ENCODE data around the gene CAMK2A. TPM values are rescaled to one million over a fixed set of nuclear protein-coding genes. Genes with fewer than 3 reads are reported as not detected.

The CAMK2A gene
- total RNA-seq, 1 experiment from 2014 or later = not detected

GRCh38 chr5:150175536-150175935, 114.0 kb downstream of the CAMK2A start:
- no peak overlapping the region for H3K27ac Mint-ChIP-seq (ENCODE audit: unreplicated experiment)
- intact Hi-C loops (cut with micrococcal nuclease; ENCODE audit: unreplicated experiment) = loop anchor here (1.0 to 5.0 kb wide), 3 partner anchors 14 to 45 kb away; no protein-coding TSS in a partner anchor
- H3K4me1 Mint-ChIP-seq (ENCODE audit: low read depth, unreplicated experiment) = peaks cover 19% of the 10 kb centered on the region
- Histone ChIP-seq H3K9me3 (no peaks in the 10 kb centered on the region), H3K36me3 (ENCODE audit: control insufficient read depth, insufficient read depth, low read length) (no peaks in the 10 kb centered on the region; the same call in 1 of the 2 replicates), H3K4me1 (peaks cover 5% of the 10 kb centered on the region; the same call in 1 of the 2 replicates), H3K4me3 (ENCODE audit: low read depth, low read length) (no peak overlapping the region), H3K27me3 (replicated peaks; ENCODE audit: control insufficient read depth, insufficient read depth, low read length) (no peaks in the 10 kb centered on the region)
- H3K4me3 Mint-ChIP-seq (ENCODE audit: unreplicated experiment) = no peak overlapping the region
- no peaks in the 10 kb centered on the region for H3K9me3 Mint-ChIP-seq (ENCODE audit: unreplicated experiment)
- H3K36me3 Mint-ChIP-seq (ENCODE audit: insufficient read depth, unreplicated experiment) = peaks cover 6% of the 10 kb centered on the region
- CTCF ChIA-PET = interaction anchor here (0.5 to 1.8 kb wide), 16 partner anchors 12 to 170 kb away, joined by 3 to 15 read pairs (median 3); no protein-coding TSS in a partner anchor
- POLR2A ChIA-PET = no interaction called here
- DNase-seq = peak; percentile 62 to 72
- BruUV-seq (replicated peaks) = no TSS peak
- peak; percentile 63 to 67 for TF ChIP-seq CTCF (IDR thresholded peaks at IDR 0.05; ENCODE audit: insufficient read depth in 1 of 2, low read depth in 1 of 2, low read length in 1 of 2, severe bottlenecking in 1 of 2, unreplicated experiment in 1 of 2)
- H3K27me3 Mint-ChIP-seq (ENCODE audit: insufficient read depth, unreplicated experiment) = no peaks in the 10 kb centered on the region

- H3K27me3 Mint-ChIP-seq (ENCODE audit: insufficient read depth, unreplicated experiment) = no peaks in the 10 kb centered on the region
These were observed 114.5 kb downstream of the CAMK2A start for GRCh38 chr5:150175076-150175475.

GRCh38 chr5:150174285-150174684, 115.3 kb downstream of the CAMK2A start:
- intact Hi-C loops (cut with micrococcal nuclease; ENCODE audit: unreplicated experiment) = no loop called here
- Mint-ChIP-seq H3K27me3 (ENCODE audit: insufficient read depth, unreplicated experiment) (no peaks in the 10 kb centered on the region), H3K4me1 (ENCODE audit: low read depth, unreplicated experiment) (peaks cover 19% of the 10 kb centered on the region), H3K9me3 (ENCODE audit: unreplicated experiment) (no peaks in the 10 kb centered on the region), H3K27ac (ENCODE audit: unreplicated experiment) (no peak overlapping the region), H3K36me3 (ENCODE audit: insufficient read depth, unreplicated experiment) (peaks cover 6% of the 10 kb centered on the region), H3K4me3 (ENCODE audit: unreplicated experiment) (no peak overlapping the region)
- no peaks in the 10 kb centered on the region; the same call in 1 of the 2 replicates for H3K36me3 ChIP-seq (ENCODE audit: control insufficient read depth, insufficient read depth, low read length)
- H3K9me3 ChIP-seq = no peaks in the 10 kb centered on the region
- H3K27me3 ChIP-seq (replicated peaks; ENCODE audit: control insufficient read depth, insufficient read depth, low read length) = no peaks in the 10 kb centered on the region
- POLR2A ChIA-PET = no interaction called here
- TF ChIP-seq CTCF (IDR thresholded peaks at IDR 0.05; ENCODE audit: insufficient read depth in 1 of 2, low read depth in 1 of 2, low read length in 1 of 2, severe bottlenecking in 1 of 2, unreplicated experiment in 1 of 2) = no peak
- H3K4me1 ChIP-seq = peaks cover 5% of the 10 kb centered on the region; the same call in 1 of the 2 replicates
- no peak for DNase-seq
- H3K4me3 ChIP-seq (ENCODE audit: low read depth, low read length) = no peak overlapping the region
- BruUV-seq (replicated peaks) = no TSS peak
- CTCF ChIA-PET = interaction anchor here (0.6 to 1.3 kb wide), 5 partner anchors 42 to 114 kb away, joined by 3 to 7 read pairs (median 3); no protein-coding TSS in a partner anchor

More at GRCh38 chr5:150175076-150175475, 114.5 kb downstream of the CAMK2A start:
- no peak for DNase-seq
- BruUV-seq (replicated peaks) = no TSS peak
- intact Hi-C loops (cut with micrococcal nuclease; ENCODE audit: unreplicated experiment) = loop anchor here (1.0 to 5.0 kb wide), 3 partner anchors 14 to 45 kb away; no protein-coding TSS in a partner anchor
- TF ChIP-seq CTCF (IDR thresholded peaks at IDR 0.05; ENCODE audit: insufficient read depth in 1 of 2, low read depth in 1 of 2, low read length in 1 of 2, severe bottlenecking in 1 of 2, unreplicated experiment in 1 of 2) = no peak
- Histone ChIP-seq H3K4me1 (peaks cover 5% of the 10 kb centered on the region; the same call in 1 of the 2 replicates), H3K27me3 (replicated peaks; ENCODE audit: control insufficient read depth, insufficient read depth, low read length) (no peaks in the 10 kb centered on the region), H3K9me3 (no peaks in the 10 kb centered on the region), H3K4me3 (ENCODE audit: low read depth, low read length) (no peak overlapping the region), H3K36me3 (ENCODE audit: control insufficient read depth, insufficient read depth, low read length) (no peaks in the 10 kb centered on the region; the same call in 1 of the 2 replicates)
- H3K27ac Mint-ChIP-seq (ENCODE audit: unreplicated experiment) = no peak overlapping the region
- peaks cover 19% of the 10 kb centered on the region for H3K4me1 Mint-ChIP-seq (ENCODE audit: low read depth, unreplicated experiment)
- H3K4me3 Mint-ChIP-seq (ENCODE audit: unreplicated experiment) = no peak overlapping the region
- ChIA-PET POLR2A (no interaction called here), CTCF (interaction anchor here (0.7 to 1.8 kb wide), 9 partner anchors 12 to 78 kb away, joined by 3 to 15 read pairs (median 6); no protein-coding TSS in a partner anchor)
- peaks cover 6% of the 10 kb centered on the region for H3K36me3 Mint-ChIP-seq (ENCODE audit: insufficient read depth, unreplicated experiment)
- H3K9me3 Mint-ChIP-seq (ENCODE audit: unreplicated experiment) = no peaks in the 10 kb centered on the region
